Keratinocyte (primary cell): Measurements from ENCODE around the gene SEC11A. TPM values are rescaled to one million over a fixed set of nuclear protein-coding genes. Genes with fewer than 3 reads are reported as not detected.
A peak's percentile ranks its signal among the peaks of the same experiment; 100 is the strongest.

Experiments used
- DNase-seq: peaks from one replicate; pipeline ENCODE4 v3.0.0-alpha.2; 2011; ENCODE audit warnings: low read depth, missing footprints, low spot score
- FAIRE-seq: peaks from 2 replicates; lab custom pipeline; 2011; peaks lifted over from hg19 to GRCh38; lab: Jason Lieb, UNC
- H2AFZ ChIP-seq: 2 replicates; pipeline ENCODE4 v1.6.0; 2012; ENCODE audit warnings: low read length, control low read depth, inconsistent platforms; ENCODE audit not compliant: control insufficient read depth
- H3K27ac ChIP-seq: 2 replicates; pipeline ENCODE4 v1.5.1; 2011; ENCODE audit warnings: low read length; ENCODE audit not compliant: control insufficient read depth, insufficient read depth
- H3K27me3 ChIP-seq: 3 replicates; pipeline ENCODE4 v1.6.0; 2011; ENCODE audit warnings: low read length; ENCODE audit not compliant: control insufficient read depth, insufficient read depth; ENCODE audit errors: extremely low read depth
- H3K36me3 ChIP-seq, 2 experiments: 2 replicates in 1 of 2; 3 replicates in 1 of 2; pipeline ENCODE4 v1.5.1; 2011; ENCODE audit warnings: low read length in 2 of 2, mild to moderate bottlenecking in 1 of 2; ENCODE audit not compliant: control insufficient read depth in 2 of 2, insufficient read depth in 2 of 2; ENCODE audit errors: extremely low read depth in 1 of 2
- H3K4me1 ChIP-seq: 3 replicates; pipeline ENCODE4 v1.5.1; 2011; ENCODE audit warnings: low read length; ENCODE audit not compliant: control insufficient read depth, insufficient read depth; ENCODE audit errors: extremely low read depth
- H3K4me2 ChIP-seq: 3 replicates; pipeline ENCODE4 v1.6.0; 2011; ENCODE audit warnings: low read depth, low read length; ENCODE audit not compliant: control insufficient read depth, insufficient read depth; ENCODE audit errors: extremely low read depth
- H3K4me3 ChIP-seq, 3 experiments: fragments of 200-600 bp in 1 of 3; sonication (generic) in 1 of 3; 2 replicates in 2 of 3; 3 replicates in 1 of 3; pipeline ENCODE4 v1.5.1; 2011 to 2016; ENCODE audit warnings: low read length in 3 of 3, mild to moderate bottlenecking in 3 of 3, control low read depth in 2 of 3, inconsistent platforms in 1 of 3, low read depth in 1 of 3, mixed read lengths in 1 of 3, mixed run types in 1 of 3, moderate library complexity in 1 of 3; ENCODE audit not compliant: control insufficient read depth in 2 of 3, insufficient read depth in 2 of 3; ENCODE audit errors: extremely low read depth in 1 of 3
- H3K79me2 ChIP-seq: 2 replicates; pipeline ENCODE4 v1.6.0; 2012; ENCODE audit warnings: low read length; ENCODE audit not compliant: control insufficient read depth, insufficient read depth
- H3K9ac ChIP-seq: 3 replicates; pipeline ENCODE4 v1.6.0; 2011; ENCODE audit warnings: low read length; ENCODE audit not compliant: control insufficient read depth, insufficient read depth; ENCODE audit errors: extremely low read depth
- H3K9me1 ChIP-seq: 3 replicates; pipeline ENCODE4 v1.6.0; 2011; ENCODE audit warnings: low read length; ENCODE audit not compliant: control insufficient read depth, insufficient read depth; ENCODE audit errors: extremely low read depth
- H3K9me3 ChIP-seq: 2 replicates; pipeline ENCODE4 v1.5.1; 2012; ENCODE audit warnings: low read depth, low read length; ENCODE audit not compliant: control insufficient read depth
- H4K20me1 ChIP-seq: 3 replicates; pipeline ENCODE4 v1.6.0; 2011; ENCODE audit warnings: low read length; ENCODE audit not compliant: control insufficient read depth, insufficient read depth; ENCODE audit errors: extremely low read depth
- EZH2 ChIP-seq: IDR thresholded peaks from one replicate; pipeline ENCODE4 v1.6.1; 2012; ENCODE audit warnings: inconsistent platforms, mild to moderate bottlenecking, low read length, moderate library complexity
- dilution Hi-C: fragments of 300-500 bp; cut with MboI; formaldehyde crosslinking; loops from one replicate; pipeline ENCODE4 v1.7.0; 2020; ENCODE audit warnings: low sequenced_read_pairs; ENCODE audit not compliant: extremely low pct_ligation_motif_present
- polyA plus RNA-seq, 5 experiments: library from polyadenylated mRNA; depleted of rRNA in 3 of 5; stranded (reverse) in 3 of 5; stranded (forward) in 1 of 5; unstranded in 1 of 5; fragments of >200 nt; gene quantifications; 1 replicate in 1 of 5; 2 replicates in 3 of 5; 3 replicates in 1 of 5; pipeline versions ENCODE4 v1.2.1 to v1.2.3, GENCODE V29; 2011 to 2012; ENCODE audit warnings: missing spikeins in 2 of 5, low read depth in 1 of 5, low replicate concordance in 1 of 5
- TF ChIP-seq, protein P1 (sequence below), 3 experiments: IDR thresholded peaks in 1 of 3; conservative IDR thresholded peaks in 1 of 3; optimal IDR thresholded peaks in 1 of 3; 2 replicates in 2 of 3; 3 replicates in 1 of 3; pipeline versions ENCODE3 to v1.5.1; 2011; ENCODE audit warnings: low read length in 3 of 3, mild to moderate bottlenecking in 3 of 3, moderate library complexity in 2 of 3, control low read depth in 1 of 3, inconsistent platforms in 1 of 3; ENCODE audit not compliant: insufficient read depth in 2 of 3; ENCODE audit errors: extremely low read depth in 1 of 3

Gene SEC11A
- polyA plus RNA-seq, 1 donor (not counting 4 experiments of a cell fraction or from before 2014, with no cell fraction given) = 195 TPM

- dilution Hi-C loops = no loop called here
- no peak for FAIRE-seq
Measured at GRCh38 chr15:84727429-84727828, 11.5 kb upstream of the SEC11A start.

DNA sequence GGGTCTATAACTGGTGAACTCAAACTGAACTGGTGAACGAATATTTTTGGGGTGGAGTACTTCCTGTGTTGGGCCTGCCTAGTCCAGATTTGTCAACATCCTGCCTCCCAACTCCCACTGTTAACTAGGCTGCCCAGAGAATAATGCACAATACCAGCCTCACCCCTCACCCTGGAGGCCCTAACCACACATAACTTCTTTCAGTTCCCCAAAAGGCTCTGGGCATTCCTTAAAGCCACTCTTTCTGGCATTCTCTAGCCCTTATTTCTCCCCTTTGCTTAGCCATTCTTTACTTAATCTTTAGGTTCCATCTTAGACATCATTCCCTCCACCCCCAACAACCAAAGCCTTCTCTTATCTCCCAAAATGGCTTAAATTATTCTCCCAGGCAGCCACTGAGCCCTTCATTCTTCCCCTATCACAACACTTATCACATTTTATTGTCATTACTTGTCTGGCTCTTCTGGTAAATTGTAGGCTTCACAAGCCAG, 9.1 kb upstream of the SEC11A start:
- no peaks in the 10 kb centered on the region for H4K20me1 ChIP-seq
- H3K4me1 ChIP-seq = peaks cover 14% of the 10 kb centered on the region
- no peaks in the 10 kb centered on the region for H3K36me3 ChIP-seq
- no peak for TF ChIP-seq EZH2
- TF ChIP-seq, protein P1, sequence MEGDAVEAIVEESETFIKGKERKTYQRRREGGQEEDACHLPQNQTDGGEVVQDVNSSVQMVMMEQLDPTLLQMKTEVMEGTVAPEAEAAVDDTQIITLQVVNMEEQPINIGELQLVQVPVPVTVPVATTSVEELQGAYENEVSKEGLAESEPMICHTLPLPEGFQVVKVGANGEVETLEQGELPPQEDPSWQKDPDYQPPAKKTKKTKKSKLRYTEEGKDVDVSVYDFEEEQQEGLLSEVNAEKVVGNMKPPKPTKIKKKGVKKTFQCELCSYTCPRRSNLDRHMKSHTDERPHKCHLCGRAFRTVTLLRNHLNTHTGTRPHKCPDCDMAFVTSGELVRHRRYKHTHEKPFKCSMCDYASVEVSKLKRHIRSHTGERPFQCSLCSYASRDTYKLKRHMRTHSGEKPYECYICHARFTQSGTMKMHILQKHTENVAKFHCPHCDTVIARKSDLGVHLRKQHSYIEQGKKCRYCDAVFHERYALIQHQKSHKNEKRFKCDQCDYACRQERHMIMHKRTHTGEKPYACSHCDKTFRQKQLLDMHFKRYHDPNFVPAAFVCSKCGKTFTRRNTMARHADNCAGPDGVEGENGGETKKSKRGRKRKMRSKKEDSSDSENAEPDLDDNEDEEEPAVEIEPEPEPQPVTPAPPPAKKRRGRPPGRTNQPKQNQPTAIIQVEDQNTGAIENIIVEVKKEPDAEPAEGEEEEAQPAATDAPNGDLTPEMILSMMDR (optimal IDR thresholded peaks at IDR 0.05 in 1 of 3, IDR thresholded peaks at IDR 0.05 in 1 of 3, conservative IDR thresholded peaks at IDR 0.05 in 1 of 3; ENCODE audit: extremely low read depth in 1 of 3, insufficient read depth in 2 of 3, low read length in 3 of 3) = no peak
- no peaks in the 10 kb centered on the region for H3K79me2 ChIP-seq
- H2AFZ ChIP-seq = peak overlapping the region; percentile 94
- H3K9me1 ChIP-seq = no peaks in the 10 kb centered on the region
- no peak overlapping the region for H3K4me3 ChIP-seq
- H3K27me3 ChIP-seq = no peaks in the 10 kb centered on the region
- no peak for DNase-seq
- dilution Hi-C loops = no loop called here
- H3K9ac ChIP-seq = no peak overlapping the region
- FAIRE-seq = peak; percentile 61
- no peaks in the 10 kb centered on the region for H3K9me3 ChIP-seq
- H3K4me2 ChIP-seq = peak overlapping the region; percentile 7
- H3K27ac ChIP-seq = peak overlapping the region; percentile 17

More at GRCh38 chr15:84727429-84727828, 11.5 kb upstream of the SEC11A start:
- TF ChIP-seq EZH2 = no peak
- TF ChIP-seq, protein P1 (optimal IDR thresholded peaks at IDR 0.05 in 1 of 3, IDR thresholded peaks at IDR 0.05 in 1 of 3, conservative IDR thresholded peaks at IDR 0.05 in 1 of 3; ENCODE audit: extremely low read depth in 1 of 3, insufficient read depth in 2 of 3, low read length in 3 of 3) = no peak
- Histone ChIP-seq H3K4me2 (no peak overlapping the region), H2AFZ (no peak overlapping the region), H3K9me1 (no peaks in the 10 kb centered on the region), H3K27me3 (no peaks in the 10 kb centered on the region), H4K20me1 (no peaks in the 10 kb centered on the region), H3K9ac (no peak overlapping the region), H3K79me2 (no peaks in the 10 kb centered on the region), H3K4me1 (peaks cover 13% of the 10 kb centered on the region), H3K9me3 (no peaks in the 10 kb centered on the region), H3K4me3 (no peak overlapping the region), H3K36me3 (no peaks in the 10 kb centered on the region), H3K27ac (no peak overlapping the region)
- DNase-seq = no peak
